Colon (tissue), 2 donors: ENCODE results near the gene MAD1L1.
"Not testable (repeated sequence)": the region's sequence is repeated elsewhere in the genome, so short reads cannot be mapped to it uniquely, and the experiment has no call there.

Source experiments
- FAIRE-seq: peaks from 2 replicates; lab custom pipeline; 2012; peaks lifted over from hg19 to GRCh38; lab: Jason Lieb, UNC
- donor health status: control.
- donor health status: control.

Gene MAD1L1

DNA sequence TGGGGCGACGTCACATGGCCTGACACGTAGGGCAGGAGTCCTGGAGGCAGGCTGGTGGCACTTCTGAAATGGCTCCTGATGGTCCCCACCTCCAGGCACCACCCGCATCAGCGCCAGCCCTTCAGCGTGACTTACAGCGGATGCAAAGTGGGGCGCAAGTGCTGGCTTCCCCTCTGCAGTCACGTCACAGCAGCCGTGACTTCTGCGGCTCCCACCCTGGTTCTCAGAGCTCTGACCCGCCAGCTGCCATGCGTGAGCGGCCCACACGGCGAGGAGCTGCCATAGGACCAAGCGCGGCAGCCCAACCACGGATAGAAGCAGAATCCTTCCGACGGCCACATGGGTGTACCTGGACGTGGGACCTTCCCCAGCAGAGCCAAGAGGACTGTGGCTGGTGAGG lies 403.6 kb downstream of the MAD1L1 start:
- FAIRE-seq, result no peak

- not testable (repeated sequence) for FAIRE-seq
Measured at GRCh38 chr7:1828170-1828569, 404.6 kb downstream of the MAD1L1 start.

DNA sequence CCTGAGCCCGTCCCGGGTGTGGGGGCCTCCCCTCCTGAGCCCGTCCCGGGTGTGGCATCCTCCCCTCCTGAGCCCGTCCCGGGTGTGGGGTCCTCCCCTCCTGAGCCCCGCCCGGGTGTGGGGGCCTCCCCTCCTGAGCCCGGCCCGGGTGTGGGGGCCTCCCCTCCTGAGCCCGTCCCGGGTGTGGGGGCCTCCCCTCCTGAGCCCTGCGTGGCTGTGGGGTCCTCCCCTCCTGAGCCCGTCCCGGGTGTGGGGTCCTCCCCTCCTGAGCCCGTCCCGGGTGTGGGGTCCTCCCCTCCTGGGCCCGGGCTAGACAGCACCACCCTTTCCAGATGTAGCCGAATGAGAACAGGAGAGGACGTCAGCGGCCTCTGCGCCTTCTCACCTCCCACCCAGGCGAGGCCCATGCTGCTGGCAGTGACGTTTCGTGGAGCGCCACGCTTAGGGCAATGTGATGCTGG lies 405.2 kb downstream of the MAD1L1 start:
- not testable (repeated sequence) for FAIRE-seq

DNA sequence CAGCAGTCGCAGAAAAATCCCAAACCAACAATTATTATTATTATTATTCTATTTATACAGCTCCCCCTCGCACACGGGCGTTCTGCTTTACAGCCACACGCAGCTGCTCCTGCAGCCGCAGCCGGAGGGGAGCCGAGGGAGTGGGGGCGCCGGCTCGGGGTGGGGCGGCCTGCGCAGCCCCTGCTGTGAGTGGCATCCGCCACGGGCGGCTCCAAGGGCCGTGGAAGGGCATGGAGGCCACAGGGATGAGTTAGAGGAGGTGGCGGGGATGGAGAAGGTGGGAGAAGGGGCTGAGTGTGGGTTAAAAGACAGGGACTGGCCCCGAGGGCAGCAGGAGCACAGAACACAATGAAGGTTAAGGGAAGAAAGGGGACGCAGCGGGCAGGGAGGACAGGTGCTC lies 405.8 kb downstream of the MAD1L1 start:
- FAIRE-seq, result not testable (repeated sequence)

GRCh38 chr7:1825897-1826741 lies 406.6 kb downstream of the MAD1L1 start:
- no peak for FAIRE-seq

GRCh38 chr7:1825647-1825896 lies 407.2 kb downstream of the MAD1L1 start:
- FAIRE-seq, result not testable (repeated sequence)

DNA sequence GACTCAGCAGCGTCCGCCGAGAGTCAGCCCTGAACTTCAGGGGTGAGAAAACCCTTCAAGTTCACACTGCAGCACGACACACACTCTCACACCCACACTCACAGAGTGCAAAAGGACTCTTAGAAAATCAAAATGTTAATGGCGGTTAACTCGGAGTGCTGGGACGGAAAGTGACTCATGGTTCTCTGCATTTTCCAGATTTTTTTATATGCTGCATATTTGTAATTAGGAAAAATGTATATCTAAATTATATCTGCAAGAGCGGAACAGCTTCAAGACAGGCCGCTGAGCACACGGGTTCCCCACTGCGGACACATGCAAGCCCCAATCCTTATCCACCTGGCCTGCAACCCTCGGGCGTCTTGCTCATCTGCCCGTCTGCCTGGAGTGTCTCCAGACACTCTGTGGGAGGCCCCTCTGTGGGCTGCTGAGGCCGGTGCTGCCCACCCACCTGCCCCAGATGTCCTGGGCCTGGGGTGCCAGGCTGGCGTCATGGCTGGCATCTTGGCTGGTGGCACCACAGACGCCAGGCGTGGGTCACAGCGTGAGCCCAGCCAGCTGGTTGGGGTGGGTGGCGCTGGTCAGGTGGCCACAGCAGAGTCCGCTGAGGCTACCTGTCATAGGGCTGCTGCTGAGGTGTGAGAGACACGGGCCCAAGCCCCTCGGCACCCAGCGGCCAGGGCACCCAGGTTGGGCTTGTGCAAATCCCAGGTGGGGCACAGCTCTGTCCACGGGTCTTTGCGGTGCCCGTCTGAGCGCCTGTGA lies 407.7 kb downstream of the MAD1L1 start:
- not testable (repeated sequence) for FAIRE-seq

DNA sequence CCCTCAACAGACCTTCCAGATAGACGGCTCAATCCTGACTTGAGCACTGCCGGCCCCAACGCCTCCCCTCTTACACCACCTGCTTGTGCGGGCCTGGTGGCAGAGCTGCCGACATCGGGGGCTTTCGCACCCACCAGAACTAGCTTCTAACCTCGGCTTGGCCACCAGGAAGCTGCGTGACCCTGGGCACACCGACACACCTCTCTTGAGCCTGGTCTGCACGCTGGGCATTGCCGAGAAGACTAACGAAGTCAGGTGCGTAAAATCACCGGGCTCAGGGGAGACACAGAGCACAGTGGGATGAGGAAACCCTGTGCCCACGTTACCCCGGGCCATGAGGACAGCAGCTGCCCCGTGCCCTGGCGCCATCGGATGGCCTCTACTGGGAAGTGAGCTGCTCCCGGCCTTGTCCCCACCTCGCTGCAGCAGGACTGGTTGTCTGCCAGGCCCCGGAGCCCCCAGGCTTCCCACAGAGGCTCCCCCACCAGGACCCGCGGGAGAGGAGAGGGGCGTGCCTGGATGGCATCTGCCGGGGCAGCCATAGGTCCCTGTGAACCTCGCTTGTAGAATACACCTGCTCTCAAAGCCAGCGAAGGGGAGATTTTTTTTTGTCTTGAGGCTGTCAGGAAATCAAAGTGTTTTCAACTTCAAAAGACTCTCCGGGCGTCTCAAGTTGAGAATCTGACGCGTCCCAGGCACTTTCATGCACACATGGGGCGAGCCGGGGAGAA lies 408.4 kb downstream of the MAD1L1 start:
- not testable (repeated sequence) for FAIRE-seq

DNA sequence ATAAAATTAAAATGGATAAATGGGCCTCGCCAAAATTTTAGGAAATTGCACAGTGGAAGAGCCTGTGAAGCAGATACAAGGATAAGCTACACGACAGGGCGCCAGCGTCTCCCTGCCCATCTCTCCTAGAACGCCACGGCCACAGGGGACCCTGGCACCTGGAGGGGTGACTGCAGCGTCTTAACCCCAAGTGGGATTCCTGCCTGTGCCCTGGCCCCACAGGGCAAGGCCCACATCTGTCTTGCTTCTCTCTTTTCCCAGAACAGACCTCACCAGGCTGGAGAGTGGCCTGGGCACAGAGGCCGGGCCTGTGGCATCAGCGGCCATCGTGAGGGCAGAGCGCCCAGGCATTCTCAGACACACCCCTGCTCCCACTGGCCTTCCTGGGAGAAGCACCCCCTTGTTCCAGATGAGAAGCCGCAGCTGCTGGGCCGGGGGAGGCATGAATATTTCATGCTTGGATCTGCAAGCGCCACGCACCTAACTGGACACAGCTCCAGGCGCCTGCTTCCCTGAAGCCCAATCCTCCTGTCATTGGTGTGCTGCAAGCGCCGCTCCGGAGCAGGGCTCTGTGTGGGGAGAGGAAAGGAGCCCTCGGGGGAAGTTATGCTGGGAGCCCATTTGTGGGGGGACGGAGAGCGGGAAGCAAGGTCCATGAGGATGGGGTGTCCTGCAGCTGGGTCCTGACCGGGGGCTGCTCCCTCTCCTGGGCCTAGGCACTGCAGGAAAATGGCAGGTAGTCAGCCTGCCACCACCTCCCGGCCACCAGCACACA lies 409.2 kb downstream of the MAD1L1 start:
- no peak for FAIRE-seq

DNA sequence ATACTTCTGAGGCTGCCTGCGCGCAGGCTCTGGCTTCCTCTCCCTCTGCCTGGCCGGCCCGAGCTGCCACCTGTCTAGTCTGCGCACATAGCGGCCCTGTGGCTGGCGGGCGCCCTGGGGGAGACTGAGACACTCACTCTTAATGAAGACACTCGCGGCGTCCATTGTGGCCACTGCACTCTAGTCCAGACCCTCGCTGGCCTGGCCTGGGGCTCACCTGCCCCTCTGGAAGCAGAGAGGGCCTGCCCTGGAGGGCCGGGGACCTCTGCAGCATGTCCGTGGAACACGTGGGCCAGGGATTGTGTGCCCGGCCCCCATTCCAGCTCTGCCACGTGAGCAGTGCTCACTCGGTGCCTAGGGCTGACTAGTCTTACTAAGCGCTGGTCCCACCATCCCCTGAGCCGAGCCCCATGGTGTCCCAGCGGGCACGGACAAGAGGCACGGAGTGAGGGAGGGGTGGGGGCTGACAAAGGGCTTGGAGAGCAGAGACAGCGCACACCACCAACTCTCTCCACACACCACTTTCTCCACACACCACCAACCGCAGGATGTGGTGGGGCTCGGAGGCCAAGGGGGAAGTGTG lies 413.4 kb downstream of the MAD1L1 start:
- FAIRE-seq, result no peak

DNA sequence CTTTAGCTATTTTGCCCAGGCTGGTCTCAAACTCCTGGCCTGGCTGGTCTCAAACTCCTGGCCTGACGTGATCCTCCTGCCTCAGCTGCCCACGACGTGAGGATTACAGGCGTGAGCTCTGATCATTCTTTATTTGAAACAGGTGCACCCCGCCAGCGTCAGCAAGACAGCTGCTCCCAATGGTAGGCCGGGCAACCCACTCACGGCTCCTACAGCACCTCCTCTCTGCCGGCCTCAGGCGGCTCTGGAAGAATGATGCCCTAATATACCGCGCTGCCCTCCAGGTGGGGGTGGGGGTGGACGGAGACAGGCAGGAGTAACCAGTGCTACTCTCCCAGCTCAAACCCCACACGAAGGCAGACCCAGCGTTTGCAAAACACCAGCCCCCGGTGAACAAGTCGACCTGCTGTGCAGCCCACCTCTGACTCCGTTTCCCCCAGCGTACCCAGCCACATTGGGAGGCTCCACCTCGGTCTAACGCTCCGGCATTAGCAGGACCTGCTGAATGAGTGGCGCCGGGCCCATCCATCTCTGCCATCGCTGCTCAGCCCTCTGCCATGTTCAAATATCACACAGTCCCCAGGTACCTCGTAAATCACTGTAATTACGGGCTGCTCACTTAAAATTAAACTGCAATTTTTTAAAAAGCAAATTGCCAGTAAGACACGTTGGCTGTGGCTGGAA lies 414.0 kb downstream of the MAD1L1 start:
- FAIRE-seq, result no peak

DNA sequence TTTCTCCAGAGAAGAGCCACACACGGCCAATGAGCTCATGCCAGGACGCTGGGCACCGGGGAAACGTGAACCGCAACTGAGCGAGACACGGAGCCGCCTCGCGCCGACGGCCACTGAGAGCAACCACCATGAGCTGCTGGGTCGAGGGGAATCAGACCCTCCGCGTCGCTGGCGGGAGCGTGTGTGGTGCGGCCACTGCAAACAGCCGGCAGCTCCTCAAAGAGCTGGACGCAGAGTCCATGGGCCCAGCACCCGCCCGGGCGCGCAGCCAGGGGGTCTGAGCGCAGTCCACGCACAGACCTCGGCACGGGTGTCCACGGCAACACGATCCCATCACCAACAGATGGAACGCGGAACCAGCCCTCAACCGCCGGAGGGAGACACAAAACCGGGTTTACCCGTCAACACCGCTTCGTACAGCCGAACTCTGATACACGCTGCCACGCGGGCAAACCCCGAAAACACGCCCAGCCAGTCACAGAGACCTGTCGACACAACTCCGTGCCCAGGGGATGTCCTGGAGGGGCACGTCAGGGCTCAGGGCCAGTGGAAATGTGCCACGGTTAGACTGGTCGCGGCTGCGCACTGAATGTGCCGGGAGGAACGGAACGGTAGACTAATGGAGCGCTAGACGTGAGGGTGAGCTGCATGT lies 415.6 kb downstream of the MAD1L1 start:
- FAIRE-seq, result no peak

DNA sequence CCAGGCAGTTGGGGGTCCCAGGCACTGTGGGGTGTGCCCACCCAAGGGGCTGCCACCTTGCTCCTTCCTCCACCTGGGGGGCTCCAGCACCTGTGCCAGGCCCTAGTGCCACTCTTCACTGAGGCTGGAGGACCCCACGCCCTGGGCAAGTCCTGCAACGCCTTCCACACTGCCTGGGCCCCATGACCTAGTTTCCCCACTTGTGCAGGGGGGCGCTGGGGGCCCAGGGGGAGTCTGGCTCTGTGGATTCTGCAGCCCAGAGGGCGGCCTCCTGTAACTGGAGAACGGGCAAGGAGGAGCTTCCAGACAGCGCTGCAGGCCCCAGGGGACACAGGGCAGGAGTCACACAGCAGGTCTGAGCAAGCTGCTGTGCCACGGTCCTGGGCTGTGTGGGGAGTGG lies 416.3 kb downstream of the MAD1L1 start:
- FAIRE-seq, result not testable (repeated sequence)

DNA sequence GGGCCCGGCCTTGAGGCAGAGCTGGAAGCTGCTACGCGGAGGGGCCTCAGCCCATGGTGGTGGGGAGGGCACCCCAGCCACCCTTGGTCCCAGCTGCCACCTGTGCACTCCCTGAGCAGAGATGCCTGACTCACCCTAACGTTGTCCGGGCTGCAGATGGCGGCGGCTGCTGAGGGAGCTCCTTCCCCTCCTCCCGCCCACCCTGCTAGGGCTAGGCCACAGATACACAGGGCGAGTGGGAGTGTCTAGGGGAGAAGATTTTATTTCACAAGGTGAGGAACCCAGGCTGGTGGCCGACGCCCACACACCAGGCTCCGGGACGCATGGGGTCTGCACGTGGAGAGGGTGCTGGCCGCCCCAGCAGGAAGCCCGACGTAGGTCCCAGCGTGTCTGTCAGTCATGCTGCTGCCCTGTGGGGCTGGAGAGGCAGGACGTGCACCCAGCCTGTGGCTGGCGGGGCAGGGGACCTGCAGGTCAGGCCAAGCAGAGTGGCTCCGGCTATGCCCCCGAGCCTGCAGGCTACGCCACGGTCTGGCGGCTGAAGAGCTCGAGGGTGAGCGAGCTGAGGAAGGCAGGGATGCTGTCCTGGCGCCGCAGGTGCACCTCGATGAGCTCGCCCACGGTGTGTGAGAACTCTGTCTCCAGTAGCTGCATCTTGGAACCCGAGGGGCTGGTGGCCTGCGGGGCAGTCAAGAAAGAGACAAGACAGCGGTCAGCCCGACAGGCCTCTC lies 417.0 kb downstream of the MAD1L1 start:
- FAIRE-seq, result not testable (repeated sequence)

DNA sequence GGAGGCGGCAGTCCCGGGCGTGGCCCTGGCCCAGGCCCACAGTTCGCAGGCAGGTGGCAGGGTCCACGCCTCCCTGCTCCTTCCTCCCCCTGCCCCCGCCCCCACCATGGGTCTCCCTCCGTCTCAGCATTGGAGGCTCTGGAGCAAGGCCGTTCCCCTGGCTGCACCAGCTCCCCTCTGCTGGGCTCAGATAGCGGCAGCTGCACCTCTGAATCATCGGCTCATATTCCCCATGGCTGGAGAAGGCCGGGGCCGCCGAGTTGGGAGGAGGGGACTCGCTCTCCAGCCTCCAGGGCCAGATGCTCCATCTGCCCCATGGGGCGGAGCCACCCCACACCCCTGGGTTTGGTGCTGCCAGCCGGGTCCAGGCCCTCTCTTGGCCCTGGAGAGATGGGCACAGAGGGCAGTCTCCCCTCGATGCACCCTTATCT lies 417.7 kb downstream of the MAD1L1 start:
- FAIRE-seq, result no peak

DNA sequence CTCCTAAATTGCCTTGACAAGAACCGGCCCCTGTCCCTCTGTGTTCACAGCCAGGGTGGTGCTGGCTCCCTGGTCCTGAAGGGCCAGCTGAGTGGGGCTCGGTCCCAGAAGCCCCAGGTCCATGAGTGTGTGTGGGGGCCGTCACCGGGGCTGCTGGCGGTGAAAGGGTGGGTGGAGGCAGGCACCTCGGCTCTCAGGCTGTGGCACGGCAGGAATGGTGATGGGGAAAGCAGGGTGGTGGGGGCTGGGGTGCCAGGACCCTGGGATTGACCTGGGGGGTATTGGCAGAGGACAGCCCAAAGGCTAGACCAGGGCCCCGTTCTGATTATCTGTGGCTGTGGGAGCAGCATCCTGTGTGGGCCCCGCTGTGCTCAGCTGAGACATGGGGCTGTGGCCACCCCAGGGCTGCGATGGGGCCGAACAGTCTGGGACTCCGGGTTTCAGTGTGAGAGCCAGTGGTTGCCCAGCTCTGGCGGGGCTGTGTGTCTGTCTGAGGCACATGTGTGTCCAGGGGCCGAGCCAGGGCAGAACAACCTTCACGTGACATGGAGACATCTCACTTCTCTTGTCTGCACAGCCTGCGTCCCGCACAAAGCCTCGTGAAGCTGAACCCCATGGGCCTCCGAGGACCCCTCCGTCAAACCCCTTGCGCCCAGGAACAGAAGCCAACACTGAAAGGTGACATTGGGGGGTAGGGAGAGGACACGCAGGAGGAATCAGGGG lies 418.5 kb downstream of the MAD1L1 start:
- FAIRE-seq, result no peak

GRCh38 chr7:1813394-1814088 lies 419.2 kb downstream of the MAD1L1 start:
- no peak for FAIRE-seq
